ENCODE measurements around the gene RFLNA. TPM values are rescaled to one million over a fixed set of nuclear protein-coding genes. Genes with fewer than 3 reads are reported as not detected.

RFLNA gene
- total RNA-seq, 1 experiment from 2014 or later, result 5.4 TPM

DNA sequence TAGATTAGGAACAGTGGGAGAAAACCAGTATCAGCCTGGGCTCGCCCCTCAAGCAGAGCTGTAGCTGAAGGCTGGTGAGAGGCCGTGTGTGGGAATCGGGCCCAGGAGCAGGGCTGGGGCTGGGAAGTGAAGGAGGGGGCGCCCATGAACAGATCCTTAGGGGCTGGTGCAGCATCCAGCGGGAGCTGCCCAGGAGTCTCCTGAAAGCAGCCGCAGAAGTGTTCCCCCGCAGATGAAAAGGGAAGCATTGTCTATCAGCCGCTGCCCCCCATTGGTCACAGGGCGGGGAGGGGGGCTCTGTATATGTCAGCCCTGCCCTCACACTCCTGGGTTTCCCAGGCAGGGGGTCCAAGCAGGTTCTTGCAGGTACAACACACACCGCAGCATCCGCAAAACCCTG lies 15.6 kb upstream of the RFLNA start:
- no peak for TF ChIP-seq SIN3A (IDR thresholded peaks at IDR 0.05; ENCODE audit: borderline replicate concordance, insufficient read depth, low read depth, low read length)
- TF ChIP-seq POLR2AphosphoS5 (IDR thresholded peaks at IDR 0.05; ENCODE audit: low read depth, low read length), result no peak
- no peak for TF ChIP-seq TCF7L2 (IDR thresholded peaks at IDR 0.05; ENCODE audit: low read depth, low read length)
- TF ChIP-seq, protein P1, sequence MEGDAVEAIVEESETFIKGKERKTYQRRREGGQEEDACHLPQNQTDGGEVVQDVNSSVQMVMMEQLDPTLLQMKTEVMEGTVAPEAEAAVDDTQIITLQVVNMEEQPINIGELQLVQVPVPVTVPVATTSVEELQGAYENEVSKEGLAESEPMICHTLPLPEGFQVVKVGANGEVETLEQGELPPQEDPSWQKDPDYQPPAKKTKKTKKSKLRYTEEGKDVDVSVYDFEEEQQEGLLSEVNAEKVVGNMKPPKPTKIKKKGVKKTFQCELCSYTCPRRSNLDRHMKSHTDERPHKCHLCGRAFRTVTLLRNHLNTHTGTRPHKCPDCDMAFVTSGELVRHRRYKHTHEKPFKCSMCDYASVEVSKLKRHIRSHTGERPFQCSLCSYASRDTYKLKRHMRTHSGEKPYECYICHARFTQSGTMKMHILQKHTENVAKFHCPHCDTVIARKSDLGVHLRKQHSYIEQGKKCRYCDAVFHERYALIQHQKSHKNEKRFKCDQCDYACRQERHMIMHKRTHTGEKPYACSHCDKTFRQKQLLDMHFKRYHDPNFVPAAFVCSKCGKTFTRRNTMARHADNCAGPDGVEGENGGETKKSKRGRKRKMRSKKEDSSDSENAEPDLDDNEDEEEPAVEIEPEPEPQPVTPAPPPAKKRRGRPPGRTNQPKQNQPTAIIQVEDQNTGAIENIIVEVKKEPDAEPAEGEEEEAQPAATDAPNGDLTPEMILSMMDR (IDR thresholded peaks at IDR 0.05), result no peak
- TF ChIP-seq, protein P2, sequence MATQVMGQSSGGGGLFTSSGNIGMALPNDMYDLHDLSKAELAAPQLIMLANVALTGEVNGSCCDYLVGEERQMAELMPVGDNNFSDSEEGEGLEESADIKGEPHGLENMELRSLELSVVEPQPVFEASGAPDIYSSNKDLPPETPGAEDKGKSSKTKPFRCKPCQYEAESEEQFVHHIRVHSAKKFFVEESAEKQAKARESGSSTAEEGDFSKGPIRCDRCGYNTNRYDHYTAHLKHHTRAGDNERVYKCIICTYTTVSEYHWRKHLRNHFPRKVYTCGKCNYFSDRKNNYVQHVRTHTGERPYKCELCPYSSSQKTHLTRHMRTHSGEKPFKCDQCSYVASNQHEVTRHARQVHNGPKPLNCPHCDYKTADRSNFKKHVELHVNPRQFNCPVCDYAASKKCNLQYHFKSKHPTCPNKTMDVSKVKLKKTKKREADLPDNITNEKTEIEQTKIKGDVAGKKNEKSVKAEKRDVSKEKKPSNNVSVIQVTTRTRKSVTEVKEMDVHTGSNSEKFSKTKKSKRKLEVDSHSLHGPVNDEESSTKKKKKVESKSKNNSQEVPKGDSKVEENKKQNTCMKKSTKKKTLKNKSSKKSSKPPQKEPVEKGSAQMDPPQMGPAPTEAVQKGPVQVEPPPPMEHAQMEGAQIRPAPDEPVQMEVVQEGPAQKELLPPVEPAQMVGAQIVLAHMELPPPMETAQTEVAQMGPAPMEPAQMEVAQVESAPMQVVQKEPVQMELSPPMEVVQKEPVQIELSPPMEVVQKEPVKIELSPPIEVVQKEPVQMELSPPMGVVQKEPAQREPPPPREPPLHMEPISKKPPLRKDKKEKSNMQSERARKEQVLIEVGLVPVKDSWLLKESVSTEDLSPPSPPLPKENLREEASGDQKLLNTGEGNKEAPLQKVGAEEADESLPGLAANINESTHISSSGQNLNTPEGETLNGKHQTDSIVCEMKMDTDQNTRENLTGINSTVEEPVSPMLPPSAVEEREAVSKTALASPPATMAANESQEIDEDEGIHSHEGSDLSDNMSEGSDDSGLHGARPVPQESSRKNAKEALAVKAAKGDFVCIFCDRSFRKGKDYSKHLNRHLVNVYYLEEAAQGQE (IDR thresholded peaks at IDR 0.05; ENCODE audit: insufficient read depth in 1 of 2, low read depth in 2 of 2, low read length in 1 of 2), result no peak
- in situ Hi-C loops (cut with HindIII; ENCODE audit: low pct_unique_long_range_greater_than_20kb, low sequenced_read_pairs), result no loop called here
- H3K36me3 ChIP-seq (ENCODE audit: control insufficient read depth, insufficient read depth, low read length), result no peaks in the 10 kb centered on the region
- H3K9me3 ChIP-seq (ENCODE audit: control insufficient read depth, insufficient read depth, low read depth, low read length), result no peaks in the 10 kb centered on the region
- ChIA-PET CTCF (interaction anchor here (1.1 kb wide), 1 partner anchor 247 kb away, joined by 3 read pairs; no protein-coding TSS in a partner anchor), POLR2A (no interaction called here)
- intact Hi-C loops (cut with micrococcal nuclease; ENCODE audit: unreplicated experiment), result no loop called here
- DNase-seq (ENCODE audit: low read depth, low spot score) (no peak), ATAC-seq (peak; percentile 11; the same call in 1 of the 2 replicates)
- H3K27ac ChIP-seq (ENCODE audit: low read length), result no peak overlapping the region
- H3K4me1 ChIP-seq (ENCODE audit: control insufficient read depth, insufficient read depth, low read length), result peaks cover 13% of the 10 kb centered on the region
- BruUV-seq (replicated peaks), result no TSS peak
- H3K4me3 ChIP-seq (ENCODE audit: low read depth in 2 of 2, low read length in 2 of 2), result no peak overlapping the region
- peaks cover 7% of the 10 kb centered on the region; the same call in 1 of the 2 replicates for H3K27me3 ChIP-seq (ENCODE audit: control insufficient read depth, insufficient read depth, low read length)

DNA sequence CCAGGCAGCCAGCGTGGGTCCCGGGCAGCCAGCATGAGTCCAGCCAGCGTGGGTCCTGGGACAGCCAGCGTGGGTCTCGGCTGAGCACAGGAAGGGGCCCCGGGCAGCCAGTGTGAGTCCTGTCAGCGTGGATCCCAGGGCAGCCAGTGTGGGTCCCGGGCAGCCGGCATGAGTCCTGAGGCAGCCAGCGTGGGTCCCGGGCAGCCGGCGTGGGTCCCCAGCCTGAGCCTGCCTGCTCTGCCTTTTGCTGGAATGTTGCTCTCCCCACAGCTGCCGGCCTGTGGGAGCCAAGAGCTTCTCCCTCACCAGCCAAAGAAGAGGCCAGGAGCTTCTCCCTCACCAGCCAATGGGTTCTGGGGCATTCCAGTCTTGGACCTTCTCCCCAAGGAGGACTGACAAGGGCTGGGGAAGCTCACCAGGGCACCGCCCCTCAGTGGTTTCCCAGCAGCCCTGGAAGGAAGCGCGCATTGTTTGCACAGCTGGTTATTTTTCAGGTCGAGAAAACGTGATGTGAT lies 15.0 kb upstream of the RFLNA start:
- ChIA-PET CTCF (no interaction called here), POLR2A (no interaction called here)
- intact Hi-C loops (cut with micrococcal nuclease; ENCODE audit: unreplicated experiment), result no loop called here
- H3K27ac ChIP-seq (ENCODE audit: low read length), result no peak overlapping the region; the same call in 1 of the 2 replicates
- no peak for DNase-seq (ENCODE audit: low read depth, low spot score)
- BruUV-seq (replicated peaks), result no TSS peak
- H3K4me1 ChIP-seq (ENCODE audit: control insufficient read depth, insufficient read depth, low read length), result peaks cover 13% of the 10 kb centered on the region
- TF ChIP-seq, protein P1 (IDR thresholded peaks at IDR 0.05), result no peak
- ATAC-seq, result peak; percentile 42; the same call in 1 of the 2 replicates
- H3K9me3 ChIP-seq (ENCODE audit: control insufficient read depth, insufficient read depth, low read depth, low read length), result no peaks in the 10 kb centered on the region
- H3K36me3 ChIP-seq (ENCODE audit: control insufficient read depth, insufficient read depth, low read length), result no peaks in the 10 kb centered on the region
- in situ Hi-C loops (cut with HindIII; ENCODE audit: low pct_unique_long_range_greater_than_20kb, low sequenced_read_pairs), result no loop called here
- peaks cover 7% of the 10 kb centered on the region; the same call in 1 of the 2 replicates for H3K27me3 ChIP-seq (ENCODE audit: control insufficient read depth, insufficient read depth, low read length)
- no peak overlapping the region for H3K4me3 ChIP-seq (ENCODE audit: low read depth in 2 of 2, low read length in 2 of 2)
